Nephron progenitor cell (in vitro differentiated cells): Measurements from ENCODE around the gene TMEM117.

Experiments used
- DNase-seq: peaks from one replicate; pipeline ENCODE4 v3.0.0; 2021
- H3K27ac Mint-ChIP-seq: 2 replicates; pipeline ENCODE4 v1.8.0; 2021; ENCODE audit warnings: mild to moderate bottlenecking, moderate library complexity, mixed read lengths
- H3K27me3 Mint-ChIP-seq: 2 replicates; pipeline ENCODE4 v1.8.0; 2021; ENCODE audit warnings: mild to moderate bottlenecking, low read depth, mixed read lengths; ENCODE audit not compliant: poor library complexity
- H3K36me3 Mint-ChIP-seq: 2 replicates; pipeline ENCODE4 v1.8.0; 2021; ENCODE audit warnings: low read depth, mixed read lengths
- H3K4me1 Mint-ChIP-seq: 2 replicates; pipeline ENCODE4 v1.8.0; 2021; ENCODE audit warnings: mixed read lengths
- H3K4me3 Mint-ChIP-seq: 2 replicates; pipeline ENCODE4 v1.8.0; 2021; ENCODE audit warnings: mild to moderate bottlenecking, moderate library complexity, mixed read lengths
- H3K9me3 Mint-ChIP-seq: 2 replicates; pipeline ENCODE4 v1.8.0; 2021; ENCODE audit warnings: mild to moderate bottlenecking, moderate library complexity, mixed read lengths
- CTCF ChIP-seq: fragments of 200-600 bp; sonication (generic); IDR thresholded peaks from 2 replicates; pipeline ENCODE4 v1.5.0; 2021; ENCODE audit warnings: antibody characterized with exemption

TMEM117 gene

GRCh38 chr12:43848226-43848507, 12.3 kb downstream of the TMEM117 start:
- H3K4me3 Mint-ChIP-seq: no peak overlapping the region
- H3K4me1 Mint-ChIP-seq: no peaks in the 10 kb centered on the region
- DNase-seq: no peak
- H3K36me3 Mint-ChIP-seq: peaks cover 19% of the 10 kb centered on the region
- H3K27ac Mint-ChIP-seq: no peak overlapping the region
- TF ChIP-seq CTCF: no peak
- H3K9me3 Mint-ChIP-seq: peaks cover 19% of the 10 kb centered on the region
- H3K27me3 Mint-ChIP-seq: no peaks in the 10 kb centered on the region

- no peak for TF ChIP-seq CTCF
- DNase-seq: no peak
- no peaks in the 10 kb centered on the region for H3K4me1 Mint-ChIP-seq
- no peaks in the 10 kb centered on the region for H3K27me3 Mint-ChIP-seq
- no peak overlapping the region for H3K27ac Mint-ChIP-seq
- no peak overlapping the region for H3K4me3 Mint-ChIP-seq
- H3K36me3 Mint-ChIP-seq: peaks cover 19% of the 10 kb centered on the region
- H3K9me3 Mint-ChIP-seq: peaks cover 19% of the 10 kb centered on the region
These were observed 12.9 kb downstream of the TMEM117 start for GRCh38 chr12:43848786-43849185.

- peaks cover 4% of the 10 kb centered on the region for H3K36me3 Mint-ChIP-seq
- DNase-seq: no peak
- H3K9me3 Mint-ChIP-seq: peaks cover 3% of the 10 kb centered on the region
- no peaks in the 10 kb centered on the region for H3K4me1 Mint-ChIP-seq
- H3K4me3 Mint-ChIP-seq: no peak overlapping the region
- no peak for TF ChIP-seq CTCF
- H3K27ac Mint-ChIP-seq: no peak overlapping the region
- no peaks in the 10 kb centered on the region for H3K27me3 Mint-ChIP-seq
These were observed 16.9 kb downstream of the TMEM117 start for GRCh38 chr12:43852744-43853143.

GRCh38 chr12:43856972-43857371, 21.1 kb downstream of the TMEM117 start:
- Mint-ChIP-seq H3K27me3 (no peaks in the 10 kb centered on the region), H3K36me3 (no peaks in the 10 kb centered on the region)
- DNase-seq: no peak

GRCh38 chr12:43858096-43858495, 22.2 kb downstream of the TMEM117 start:
- Mint-ChIP-seq H3K4me3 (no peak overlapping the region), H3K27me3 (peaks cover 2% of the 10 kb centered on the region)

More at GRCh38 chr12:43856972-43857371, 21.1 kb downstream of the TMEM117 start:
- Mint-ChIP-seq H3K27ac (no peak overlapping the region), H3K9me3 (no peaks in the 10 kb centered on the region), H3K4me1 (peaks cover 26% of the 10 kb centered on the region), H3K4me3 (no peak overlapping the region)
- TF ChIP-seq CTCF: no peak

More at GRCh38 chr12:43858096-43858495, 22.2 kb downstream of the TMEM117 start:
- H3K4me1 Mint-ChIP-seq: peaks cover 38% of the 10 kb centered on the region
- H3K9me3 Mint-ChIP-seq: peaks cover 6% of the 10 kb centered on the region
- no peak overlapping the region for H3K27ac Mint-ChIP-seq
- no peaks in the 10 kb centered on the region for H3K36me3 Mint-ChIP-seq
- no peak for TF ChIP-seq CTCF
- no peak for DNase-seq
